ENCODE results near the gene RPS29.

- TF ChIP-seq, protein P1, sequence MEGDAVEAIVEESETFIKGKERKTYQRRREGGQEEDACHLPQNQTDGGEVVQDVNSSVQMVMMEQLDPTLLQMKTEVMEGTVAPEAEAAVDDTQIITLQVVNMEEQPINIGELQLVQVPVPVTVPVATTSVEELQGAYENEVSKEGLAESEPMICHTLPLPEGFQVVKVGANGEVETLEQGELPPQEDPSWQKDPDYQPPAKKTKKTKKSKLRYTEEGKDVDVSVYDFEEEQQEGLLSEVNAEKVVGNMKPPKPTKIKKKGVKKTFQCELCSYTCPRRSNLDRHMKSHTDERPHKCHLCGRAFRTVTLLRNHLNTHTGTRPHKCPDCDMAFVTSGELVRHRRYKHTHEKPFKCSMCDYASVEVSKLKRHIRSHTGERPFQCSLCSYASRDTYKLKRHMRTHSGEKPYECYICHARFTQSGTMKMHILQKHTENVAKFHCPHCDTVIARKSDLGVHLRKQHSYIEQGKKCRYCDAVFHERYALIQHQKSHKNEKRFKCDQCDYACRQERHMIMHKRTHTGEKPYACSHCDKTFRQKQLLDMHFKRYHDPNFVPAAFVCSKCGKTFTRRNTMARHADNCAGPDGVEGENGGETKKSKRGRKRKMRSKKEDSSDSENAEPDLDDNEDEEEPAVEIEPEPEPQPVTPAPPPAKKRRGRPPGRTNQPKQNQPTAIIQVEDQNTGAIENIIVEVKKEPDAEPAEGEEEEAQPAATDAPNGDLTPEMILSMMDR (IDR thresholded peaks at IDR 0.05), result no peak
- TF ChIP-seq POLR2A (IDR thresholded peaks at IDR 0.05), result no peak
Measured at GRCh38 chr14:49634547-49635334, 48.6 kb upstream of the RPS29 start, which contains the start of gene DNAAF2.
